IMR-90 (cell line): ENCODE results near the gene NMBR. TPM values are rescaled to one million over a fixed set of nuclear protein-coding genes. Genes with fewer than 3 reads are reported as not detected.
"Not testable (repeated sequence)": the region's sequence is repeated elsewhere in the genome, so short reads cannot be mapped to it uniquely, and the experiment has no call there.

Source experiments
- ATAC-seq: fragments of 200-7000 bp; cut with Tn5 transposase; 2 replicates; pipeline ENCODE4 v1.9.1; 2020; ENCODE audit warnings: low read depth, mild to moderate bottlenecking, moderate library complexity
- BruUV-seq: library from RNA; stranded (reverse); fragments of 400-500 nt; replicated peaks from 2 replicates; lab custom pipeline; 2021; lab: Mats Ljungman, UMichigan
- CTCF ChIA-PET: fragments of 300-600 bp; formaldehyde crosslinking; extraction: SDS; loops from one replicate; lab custom pipeline; 2021; ENCODE audit warnings: antibody characterized with exemption; lab: Yijun Ruan, JAX
- POLR2A ChIA-PET: fragments of 300-600 bp; sonication (Branson Sonifier 250); formaldehyde crosslinking; loops from one replicate; lab custom pipeline; 2022; ENCODE audit warnings: antibody characterized with exemption; ENCODE audit not compliant: unreplicated experiment; lab: Charles Lee
- DNase-seq: peaks from one replicate; pipeline ENCODE4 v3.0.0; 2013
- H2AFZ ChIP-seq: replicated peaks from 2 replicates; pipeline ENCODE3; 2013; ENCODE audit warnings: low read length, mild to moderate bottlenecking; ENCODE audit not compliant: poor library complexity
- H2AK5ac ChIP-seq: 2 replicates; pipeline ENCODE4 v1.6.1; 2013; ENCODE audit warnings: low read depth, low read length, inconsistent platforms
- H2AK9ac ChIP-seq: replicated peaks from 2 replicates; pipeline ENCODE3; 2013; ENCODE audit warnings: mild to moderate bottlenecking, low read depth, low read length, moderate library complexity; ENCODE audit not compliant: poor library complexity
- H2BK120ac ChIP-seq: 2 replicates; pipeline ENCODE4 v1.6.1; 2013; ENCODE audit warnings: low read depth, low read length, inconsistent platforms
- H2BK15ac ChIP-seq: 3 replicates; pipeline ENCODE4 v1.6.1; 2013; ENCODE audit warnings: low read depth, low read length, inconsistent platforms
- H2BK20ac ChIP-seq: 2 replicates; pipeline ENCODE4 v1.6.1; 2013; ENCODE audit warnings: low read depth, mild to moderate bottlenecking, inconsistent platforms, low read length, moderate library complexity
- H2BK5ac ChIP-seq: 2 replicates; pipeline ENCODE4 v1.6.1; 2013; ENCODE audit warnings: mild to moderate bottlenecking, low read depth, low read length, inconsistent platforms; ENCODE audit not compliant: poor library complexity, severe bottlenecking
- H3K14ac ChIP-seq: replicated peaks from 2 replicates; pipeline ENCODE4 v1.6.1; 2013; ENCODE audit warnings: low read depth, low read length, inconsistent platforms
- H3K18ac ChIP-seq: 2 replicates; pipeline ENCODE4 v1.6.1; 2013; ENCODE audit warnings: low read depth, low read length, control low read depth
- H3K23ac ChIP-seq: 2 replicates; pipeline ENCODE4 v1.6.1; 2013; ENCODE audit warnings: low read depth, low read length, inconsistent platforms
- H3K27ac ChIP-seq: 2 replicates; pipeline ENCODE4 v1.5.1; 2013; ENCODE audit warnings: mild to moderate bottlenecking, control low read depth, low read length; ENCODE audit not compliant: insufficient read depth
- H3K27me3 ChIP-seq: 2 replicates; pipeline ENCODE4 v1.6.1; 2013; ENCODE audit warnings: low read length; ENCODE audit not compliant: control insufficient read depth, insufficient read depth
- H3K36me3 ChIP-seq: 2 replicates; pipeline ENCODE4 v1.6.1; 2013; ENCODE audit warnings: low read length, mixed read lengths; ENCODE audit not compliant: control insufficient read depth, insufficient read depth
- H3K4ac ChIP-seq: 2 replicates; pipeline ENCODE4 v1.6.1; 2013; ENCODE audit warnings: low read depth, low read length, inconsistent platforms
- H3K4me1 ChIP-seq: 2 replicates; pipeline ENCODE4 v1.6.1; 2013; ENCODE audit warnings: low read length, mixed read lengths; ENCODE audit not compliant: control insufficient read depth, insufficient read depth
- H3K4me2 ChIP-seq: 2 replicates; pipeline ENCODE4 v1.6.1; 2013; ENCODE audit warnings: low read depth, mild to moderate bottlenecking, control low read depth, low read length, moderate library complexity
- H3K4me3 ChIP-seq: 2 replicates; pipeline ENCODE4 v1.5.1; 2013; ENCODE audit warnings: low read depth, mild to moderate bottlenecking, control low read depth, low read length, moderate library complexity; ENCODE audit not compliant: insufficient read depth
- H3K56ac ChIP-seq: 2 replicates; pipeline ENCODE4 v1.6.1; 2013; ENCODE audit warnings: low read length, inconsistent platforms; ENCODE audit not compliant: insufficient read depth; ENCODE audit errors: extremely low read depth
- H3K79me1 ChIP-seq, 2 experiments: 2 replicates each; pipeline ENCODE4 v1.6.1; 2013; ENCODE audit warnings: low read length in 2 of 2, inconsistent platforms in 1 of 2, low read depth in 1 of 2
- H3K9ac ChIP-seq: 2 replicates; pipeline ENCODE4 v1.6.1; 2013; ENCODE audit warnings: low read depth, low read length, control low read depth
- H3K9me1 ChIP-seq: 2 replicates; pipeline ENCODE4 v1.6.1; 2013; ENCODE audit warnings: low read length, inconsistent platforms; ENCODE audit not compliant: insufficient read depth
- H3K9me3 ChIP-seq: 2 replicates; pipeline ENCODE4 v1.6.1; 2013; ENCODE audit warnings: low read length; ENCODE audit not compliant: control insufficient read depth, insufficient read depth
- H4K20me1 ChIP-seq: 2 replicates; pipeline ENCODE4 v1.6.1; 2013; ENCODE audit warnings: low read length, inconsistent platforms; ENCODE audit not compliant: insufficient read depth
- H4K5ac ChIP-seq: 2 replicates; pipeline ENCODE4 v1.6.1; 2013; ENCODE audit warnings: mild to moderate bottlenecking, low read depth, low read length, control low read depth
- H4K8ac ChIP-seq, 2 experiments: 2 replicates each; pipeline ENCODE4 v1.6.1; 2013; ENCODE audit warnings: low read depth in 2 of 2, low read length in 2 of 2, control low read depth in 1 of 2, inconsistent platforms in 1 of 2
- H4K91ac ChIP-seq: 2 replicates; pipeline ENCODE4 v1.6.1; 2013; ENCODE audit warnings: low read depth, low read length, inconsistent platforms; ENCODE audit not compliant: insufficient read depth
- WGBS, 2 experiments: methylation state at CpG; one replicate each; pipeline versions ENCODE4 v1.1.5 to v1.1.7; 2013; ENCODE audit warnings: missing lambda C conversion rate in 2 of 2; ENCODE audit not compliant: insufficient read length in 1 of 2; ENCODE audit errors: extremely low coverage in 2 of 2; 5-methylcytosine and 5-hydroxymethylcytosine counted together
- dilution Hi-C: fragments of 300-500 bp; cut with HindIII; formaldehyde crosslinking; loops from one replicate; pipeline ENCODE4 v1.14.3; 2018; ENCODE audit warnings: low sequenced_read_pairs; ENCODE audit not compliant: unreplicated experiment
- in situ Hi-C: fragments of 300-500 bp; cut with MboI; formaldehyde crosslinking; loops from 3 replicates; pipeline ENCODE4 v1.14.3; 2019; ENCODE audit warnings: low sequenced_read_pairs, inconsistent platforms, mixed read lengths
- intact Hi-C: fragments of 100-400 bp; cut with micrococcal nuclease; formaldehyde crosslinking; loops from 2 replicates; pipeline ENCODE4 v1.10.0; 2022
- polyA plus RNA-seq, 3 experiments: library from polyadenylated mRNA; depleted of rRNA; stranded (reverse); fragments of >200 nt; gene quantifications; 2 replicates each; pipeline ENCODE4 v1.2.3, GENCODE V29; 2012; ENCODE audit warnings: low replicate concordance in 1 of 3
- total RNA-seq: library from RNA; depleted of rRNA; stranded (reverse); fragments of >200 nt; gene quantifications from 2 replicates; pipeline ENCODE4 v1.2.3, GENCODE V29; 2012

Gene NMBR
- total and polyA plus RNA-seq, 2 of the 4 experiments (the other 2 are of a cell fraction), result not detected

DNA sequence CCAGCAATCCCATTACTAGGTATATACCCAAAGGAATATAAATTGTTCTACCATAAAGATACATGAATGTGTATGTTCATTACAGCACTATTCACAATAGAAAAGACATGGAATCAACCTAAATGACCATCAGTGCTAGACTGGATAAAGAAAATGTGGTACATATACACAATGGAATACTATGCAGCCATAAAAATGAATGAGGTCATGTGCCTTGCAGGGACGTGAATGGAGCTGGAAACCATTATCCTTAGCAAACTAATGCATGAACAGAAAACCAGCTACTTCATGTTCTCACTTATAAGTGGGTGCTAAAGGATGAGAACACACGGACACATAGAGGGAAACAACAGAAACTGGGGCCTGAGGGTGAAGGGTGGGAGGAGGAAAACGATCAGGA lies 119.1 kb downstream of the NMBR start:
- H3K9ac ChIP-seq, H3K4me1 ChIP-seq, H4K5ac ChIP-seq, H4K8ac ChIP-seq, H2AFZ ChIP-seq, in situ Hi-C loops, ATAC-seq, H3K18ac ChIP-seq, H3K9me1 ChIP-seq, H2AK5ac ChIP-seq, H3K56ac ChIP-seq, H4K91ac ChIP-seq, POLR2A ChIA-PET, H3K27ac ChIP-seq, BruUV-seq, H3K14ac ChIP-seq, H2BK20ac ChIP-seq, H3K9me3 ChIP-seq, H3K27me3 ChIP-seq, H3K4me2 ChIP-seq, H2BK120ac ChIP-seq, CTCF ChIA-PET, H3K36me3 ChIP-seq, H2AK9ac ChIP-seq, H2BK5ac ChIP-seq, DNase-seq, H2BK15ac ChIP-seq, H3K79me1 ChIP-seq, H3K23ac ChIP-seq, dilution Hi-C loops, H3K4me3 ChIP-seq, intact Hi-C loops, H3K4ac ChIP-seq, H4K20me1 ChIP-seq: not testable (repeated sequence)
- no CpG with 5 or more reads among the region's 3 CpGs for WGBS, 2 experiments
